ENCODE measurements around the gene KIAA0753. TPM values are rescaled to one million over a fixed set of nuclear protein-coding genes. Genes with fewer than 3 reads are reported as not detected.

KIAA0753 gene
- total RNA-seq, 1 donor from 2014 or later: 9.7 TPM

GRCh38 chr17:6642592-6642991 is 2.1 kb upstream of the KIAA0753 start:
- DNase-seq (ENCODE audit: low spot score): no peak

- DNase-seq (ENCODE audit: low spot score): no peak
These were observed 844 bp upstream of the KIAA0753 start for GRCh38 chr17:6641247-6641863.

- no peak for DNase-seq (ENCODE audit: low spot score)
These were observed 650 bp downstream of the KIAA0753 start for GRCh38 chr17:6639586-6640535.

GRCh38 chr17:6639014-6639585 is 1.4 kb downstream of the KIAA0753 start:
- no peak for DNase-seq (ENCODE audit: low spot score)

GRCh38 chr17:6638046-6638908 is 2.2 kb downstream of the KIAA0753 start:
- no peak for DNase-seq (ENCODE audit: low spot score)

- no peak for DNase-seq (ENCODE audit: low spot score)
These were observed 3.1 kb downstream of the KIAA0753 start for GRCh38 chr17:6637458-6637840.

GRCh38 chr17:6636616-6637457 is 3.7 kb downstream of the KIAA0753 start:
- DNase-seq (ENCODE audit: low spot score): no peak

GRCh38 chr17:6636105-6636504 is 4.4 kb downstream of the KIAA0753 start:
- no peak for DNase-seq (ENCODE audit: low spot score)

- DNase-seq (ENCODE audit: low spot score): no peak
These were observed 7.2 kb downstream of the KIAA0753 start for GRCh38 chr17:6633263-6633662.

- no peak for DNase-seq (ENCODE audit: low spot score)
These were observed 8.0 kb downstream of the KIAA0753 start for GRCh38 chr17:6632530-6632929.

- DNase-seq (ENCODE audit: low spot score): no peak
These were observed 10.1 kb downstream of the KIAA0753 start for GRCh38 chr17:6630390-6630789.

GRCh38 chr17:6627019-6627418 is 13.5 kb downstream of the KIAA0753 start:
- no peak for DNase-seq (ENCODE audit: low spot score)

- no peak for DNase-seq (ENCODE audit: low spot score)
These were observed 13.9 kb downstream of the KIAA0753 start for GRCh38 chr17:6626616-6627015.

GRCh38 chr17:6623941-6624340 is 16.6 kb downstream of the KIAA0753 start:
- DNase-seq (ENCODE audit: low spot score): no peak

- DNase-seq (ENCODE audit: low spot score): no peak
These were observed 29.3 kb downstream of the KIAA0753 start for GRCh38 chr17:6611231-6611630.

- DNase-seq (ENCODE audit: low spot score): no peak
These were observed 30.5 kb downstream of the KIAA0753 start for GRCh38 chr17:6610011-6610410.

- DNase-seq (ENCODE audit: low spot score): no peak
These were observed 32.2 kb downstream of the KIAA0753 start for GRCh38 chr17:6608321-6608720.

- DNase-seq (ENCODE audit: low spot score): no peak
These were observed 35.4 kb downstream of the KIAA0753 start for GRCh38 chr17:6605142-6605541.

- no peak for DNase-seq (ENCODE audit: low spot score)
These were observed 36.7 kb downstream of the KIAA0753 start for GRCh38 chr17:6603744-6604325.

- no peak for DNase-seq (ENCODE audit: low spot score)
These were observed 38.4 kb downstream of the KIAA0753 start for GRCh38 chr17:6602141-6602540.
